Effector CD8-positive, alpha-beta T cell (primary cell): ENCODE data around the gene CASP1.
"Not testable (repeated sequence)": the region's sequence is repeated elsewhere in the genome, so short reads cannot be mapped to it uniquely, and the experiment has no call there.

ENCODE experiments used
- DNase-seq: peaks from one replicate; lab custom pipeline; 2025; lab: John Stamatoyannopoulos, UW

The CASP1 gene

GRCh38 chr11:105045676-105046296, 10.8 kb upstream of the CASP1 start:
- DNase-seq: no peak

- DNase-seq: not testable (repeated sequence)
These were observed 9.9 kb upstream of the CASP1 start, which contains the start of gene CARD16 for GRCh38 chr11:105044557-105045524. TSS of gene CARD16 (minus strand) at chr11:105045335. CDS start at chr11:105045297, 38 bp downstream.

GRCh38 chr11:105042178-105042577, 7.2 kb upstream of the CASP1 start:
- DNase-seq: no peak

GRCh38 chr11:105040703-105041102, 5.8 kb upstream of the CASP1 start:
- DNase-seq: no peak

GRCh38 chr11:105034388-105034787, 556 bp downstream of the CASP1 start:
- not testable (repeated sequence) for DNase-seq

GRCh38 chr11:105033781-105034180, 1.2 kb downstream of the CASP1 start:
- no peak for DNase-seq

GRCh38 chr11:105033343-105033742, 1.6 kb downstream of the CASP1 start:
- DNase-seq: no peak

- DNase-seq: no peak
These were observed 2.4 kb downstream of the CASP1 start for GRCh38 chr11:105032495-105032894.

GRCh38 chr11:105027678-105028077, 7.3 kb downstream of the CASP1 start:
- DNase-seq: no peak

- DNase-seq: no peak
These were observed 10.6 kb downstream of the CASP1 start for GRCh38 chr11:105024394-105024793.

- no peak for DNase-seq
These were observed 11.9 kb downstream of the CASP1 start, which contains the start of gene CASP5 for GRCh38 chr11:105023003-105023402. TSS of gene CASP5 (minus strand) at chr11:105023168. CDS start at chr11:105023136, 32 bp downstream.

- no peak for DNase-seq
These were observed 12.4 kb downstream of the CASP1 start for GRCh38 chr11:105022527-105022926.

- DNase-seq: no peak
These were observed 27.5 kb downstream of the CASP1 start for GRCh38 chr11:105007463-105007862.

- no peak for DNase-seq
These were observed 29.5 kb downstream of the CASP1 start for GRCh38 chr11:105005451-105005845.

GRCh38 chr11:105004021-105004420, 30.9 kb downstream of the CASP1 start:
- DNase-seq: no peak

GRCh38 chr11:105003151-105003550, 31.8 kb downstream of the CASP1 start:
- no peak for DNase-seq

GRCh38 chr11:105000797-105001196, 34.1 kb downstream of the CASP1 start:
- DNase-seq: peak; percentile 26

GRCh38 chr11:105000167-105000566, 34.8 kb downstream of the CASP1 start:
- DNase-seq: no peak

GRCh38 chr11:104999721-105000120, 35.2 kb downstream of the CASP1 start:
- DNase-seq: no peak

- no peak for DNase-seq
These were observed 37.7 kb downstream of the CASP1 start for GRCh38 chr11:104997288-104997687.

- no peak for DNase-seq
These were observed 39.9 kb downstream of the CASP1 start for GRCh38 chr11:104995001-104995408.

- no peak for DNase-seq
These were observed 42.2 kb downstream of the CASP1 start for GRCh38 chr11:104992781-104993180.

- no peak for DNase-seq
These were observed 43.0 kb downstream of the CASP1 start for GRCh38 chr11:104991994-104992393.
